Neural cell (in vitro differentiated cells): Measurements from ENCODE around the gene SPDEF. TPM values are rescaled to one million over a fixed set of nuclear protein-coding genes. Genes with fewer than 3 reads are reported as not detected.

ENCODE experiments used
- H2AFZ ChIP-seq: fragments of 200-600, 300-800 bp; sonication (generic), shearing (Covaris generic); 2 replicates; pipeline ENCODE4 v1.6.0; 2014; ENCODE audit warnings: low read depth, mild to moderate bottlenecking, antibody characterized with exemption, low read length, moderate library complexity
- H3F3A ChIP-seq: fragments of 200-600 bp; shearing (Covaris generic); 2 replicates; pipeline ENCODE4 v1.6.1; 2016; ENCODE audit warnings: mild to moderate bottlenecking, moderate library complexity, mixed read lengths, antibody characterized with exemption, low read length; ENCODE audit not compliant: insufficient read depth, poor library complexity, severe bottlenecking
- H3K27ac ChIP-seq: fragments of 200-600, 300-800 bp; sonication (generic), shearing (Covaris generic); 2 replicates; pipeline ENCODE4 v1.5.1; 2014; ENCODE audit warnings: mild to moderate bottlenecking, low read length, moderate library complexity
- H3K27me3 ChIP-seq: fragments of 300-800, 200-600 bp; sonication (generic), shearing (Covaris generic); 2 replicates; pipeline ENCODE4 v1.6.0; 2014; ENCODE audit warnings: mild to moderate bottlenecking, low read depth, low read length, moderate library complexity; ENCODE audit not compliant: insufficient read depth
- H3K36me3 ChIP-seq: fragments of 300-800, 200-600 bp; sonication (generic), shearing (Covaris generic); 2 replicates; pipeline ENCODE4 v1.5.1; 2014; ENCODE audit warnings: mild to moderate bottlenecking, antibody characterized with exemption, low read length, moderate library complexity; ENCODE audit not compliant: insufficient read depth
- H3K4me2 ChIP-seq: fragments of 300-800, 200-600 bp; sonication (generic), shearing (Covaris generic); 2 replicates; pipeline ENCODE4 v1.6.0; 2014; ENCODE audit warnings: mild to moderate bottlenecking, low read length
- H3K4me3 ChIP-seq: fragments of 300-800, 200-600 bp; sonication (generic), shearing (Covaris generic); 2 replicates; pipeline ENCODE4 v1.5.1; 2014; ENCODE audit warnings: mild to moderate bottlenecking, low read length, moderate library complexity
- H3K79me2 ChIP-seq: fragments of 200-600 bp; shearing (Covaris generic); replicated peaks from 2 replicates; pipeline ENCODE4 v1.6.0; 2014; ENCODE audit warnings: mild to moderate bottlenecking, low read length, moderate library complexity; ENCODE audit not compliant: insufficient read depth
- H3K9ac ChIP-seq: fragments of 300-800, 200-600 bp; sonication (generic), shearing (Covaris generic); 2 replicates; pipeline ENCODE4 v1.6.1; 2016; ENCODE audit warnings: mild to moderate bottlenecking, low read length, mixed read lengths
- H3K9me2 ChIP-seq: fragments of 200-600 bp; shearing (Covaris generic); 2 replicates; pipeline ENCODE4 v1.6.1; 2016; ENCODE audit warnings: mild to moderate bottlenecking, low read length, mixed read lengths; ENCODE audit not compliant: insufficient read depth
- H3K9me3 ChIP-seq: fragments of 200-600, 300-800 bp; sonication (generic), shearing (Covaris generic); 2 replicates; pipeline ENCODE4 v1.6.1; 2016; ENCODE audit warnings: mild to moderate bottlenecking, mixed run types, low read length, moderate library complexity, mixed read lengths
- H4K20me1 ChIP-seq: fragments of 200-600 bp; shearing (Covaris generic); 2 replicates; pipeline ENCODE4 v1.6.1; 2016; ENCODE audit warnings: mild to moderate bottlenecking, mixed run types; ENCODE audit not compliant: insufficient read depth
- EP300 ChIP-seq: fragments of 450-650 bp; conservative IDR thresholded peaks from 2 replicates; pipeline ENCODE4 v1.6.1; 2014; ENCODE audit warnings: antibody characterized with exemption, mild to moderate bottlenecking, moderate library complexity; ENCODE audit not compliant: poor library complexity, severe bottlenecking
- EZH2 ChIP-seq: fragments of 200-600, 300-800 bp; shearing (Covaris generic), sonication (generic); IDR thresholded peaks from 2 replicates; pipeline ENCODE4 v1.6.1; 2014; ENCODE audit warnings: antibody characterized with exemption, low read length, borderline replicate concordance, mild to moderate bottlenecking; ENCODE audit not compliant: insufficient read depth, poor library complexity, severe bottlenecking
- MXI1 ChIP-seq: fragments of 450-650 bp; conservative IDR thresholded peaks from 2 replicates; pipeline ENCODE4 v1.6.1; 2014; ENCODE audit warnings: antibody characterized with exemption, mild to moderate bottlenecking; ENCODE audit not compliant: poor library complexity, severe bottlenecking
- POLR2AphosphoS5 ChIP-seq: IDR thresholded peaks from 2 replicates; pipeline ENCODE4 v1.6.1; 2012
- RAD21 ChIP-seq: fragments of 450-650 bp; conservative IDR thresholded peaks from 2 replicates; pipeline ENCODE4 v1.6.1; 2014; ENCODE audit warnings: antibody characterized with exemption, mild to moderate bottlenecking, moderate library complexity
- SMC3 ChIP-seq: fragments of 450-650 bp; conservative IDR thresholded peaks from 2 replicates; pipeline ENCODE4 v1.6.1; 2014; ENCODE audit warnings: antibody characterized with exemption, mild to moderate bottlenecking, moderate library complexity; ENCODE audit not compliant: poor library complexity
- TAF1 ChIP-seq: IDR thresholded peaks from 2 replicates; pipeline ENCODE4 v1.6.1; 2012; ENCODE audit warnings: low read depth
- polyA plus RNA-seq: library from polyadenylated mRNA; depleted of rRNA; stranded (reverse); fragments of >200 nt; gene quantifications from 2 replicates; pipeline ENCODE4 v1.2.3, GENCODE V29; 2014
- TF ChIP-seq, protein P1 (sequence below): fragments of 450-650 bp; IDR thresholded peaks from 2 replicates; pipeline ENCODE4 v1.5.1; 2014; ENCODE audit warnings: antibody characterized with exemption, mild to moderate bottlenecking, moderate library complexity; ENCODE audit not compliant: poor library complexity, severe bottlenecking
- TF ChIP-seq, protein P2 (sequence below): IDR thresholded peaks from 2 replicates; pipeline ENCODE4 v1.6.1; 2012; ENCODE audit warnings: borderline replicate concordance

SPDEF gene
- polyA plus RNA-seq, 1 donor from 2014 or later: 0.36 TPM

DNA sequence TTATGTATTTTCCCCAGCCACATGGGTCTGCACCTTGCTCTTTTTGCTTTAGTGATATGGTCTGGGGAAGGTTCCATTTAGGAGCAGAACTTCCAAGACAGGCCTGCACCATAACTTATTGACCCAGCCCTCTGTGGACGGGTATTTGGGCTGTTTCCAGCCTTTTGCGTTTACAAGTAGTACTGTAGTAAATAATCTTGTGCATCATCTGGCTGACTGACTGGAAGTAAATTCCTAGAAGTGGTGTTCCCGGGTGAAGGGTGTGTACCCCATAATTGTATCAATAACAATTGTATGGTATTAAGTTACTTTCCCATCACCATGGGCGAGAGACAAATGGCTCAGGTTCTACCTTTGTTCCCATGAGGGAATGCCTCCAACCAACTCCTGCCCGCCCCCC lies 31.6 kb downstream of the SPDEF start:
- H2AFZ ChIP-seq: no peak overlapping the region
- no peak overlapping the region for H3K27ac ChIP-seq
- no peaks in the 10 kb centered on the region for H3K79me2 ChIP-seq
- no peaks in the 10 kb centered on the region for H3F3A ChIP-seq
- H3K4me2 ChIP-seq: no peak overlapping the region
- H3K9me3 ChIP-seq: no peaks in the 10 kb centered on the region
- no peak overlapping the region for H3K9ac ChIP-seq
- H3K27me3 ChIP-seq: no peaks in the 10 kb centered on the region
- no peak overlapping the region for H3K4me3 ChIP-seq
- no peaks in the 10 kb centered on the region for H4K20me1 ChIP-seq
- no peaks in the 10 kb centered on the region for H3K9me2 ChIP-seq
- TF ChIP-seq EP300: no peak
- TF ChIP-seq EZH2: no peak
- no peak for TF ChIP-seq POLR2AphosphoS5
- TF ChIP-seq MXI1: no peak
- TF ChIP-seq, protein P1, sequence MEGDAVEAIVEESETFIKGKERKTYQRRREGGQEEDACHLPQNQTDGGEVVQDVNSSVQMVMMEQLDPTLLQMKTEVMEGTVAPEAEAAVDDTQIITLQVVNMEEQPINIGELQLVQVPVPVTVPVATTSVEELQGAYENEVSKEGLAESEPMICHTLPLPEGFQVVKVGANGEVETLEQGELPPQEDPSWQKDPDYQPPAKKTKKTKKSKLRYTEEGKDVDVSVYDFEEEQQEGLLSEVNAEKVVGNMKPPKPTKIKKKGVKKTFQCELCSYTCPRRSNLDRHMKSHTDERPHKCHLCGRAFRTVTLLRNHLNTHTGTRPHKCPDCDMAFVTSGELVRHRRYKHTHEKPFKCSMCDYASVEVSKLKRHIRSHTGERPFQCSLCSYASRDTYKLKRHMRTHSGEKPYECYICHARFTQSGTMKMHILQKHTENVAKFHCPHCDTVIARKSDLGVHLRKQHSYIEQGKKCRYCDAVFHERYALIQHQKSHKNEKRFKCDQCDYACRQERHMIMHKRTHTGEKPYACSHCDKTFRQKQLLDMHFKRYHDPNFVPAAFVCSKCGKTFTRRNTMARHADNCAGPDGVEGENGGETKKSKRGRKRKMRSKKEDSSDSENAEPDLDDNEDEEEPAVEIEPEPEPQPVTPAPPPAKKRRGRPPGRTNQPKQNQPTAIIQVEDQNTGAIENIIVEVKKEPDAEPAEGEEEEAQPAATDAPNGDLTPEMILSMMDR: no peak
- TF ChIP-seq SMC3: no peak
- no peak for TF ChIP-seq RAD21
- TF ChIP-seq TAF1: no peak
- TF ChIP-seq, protein P2, sequence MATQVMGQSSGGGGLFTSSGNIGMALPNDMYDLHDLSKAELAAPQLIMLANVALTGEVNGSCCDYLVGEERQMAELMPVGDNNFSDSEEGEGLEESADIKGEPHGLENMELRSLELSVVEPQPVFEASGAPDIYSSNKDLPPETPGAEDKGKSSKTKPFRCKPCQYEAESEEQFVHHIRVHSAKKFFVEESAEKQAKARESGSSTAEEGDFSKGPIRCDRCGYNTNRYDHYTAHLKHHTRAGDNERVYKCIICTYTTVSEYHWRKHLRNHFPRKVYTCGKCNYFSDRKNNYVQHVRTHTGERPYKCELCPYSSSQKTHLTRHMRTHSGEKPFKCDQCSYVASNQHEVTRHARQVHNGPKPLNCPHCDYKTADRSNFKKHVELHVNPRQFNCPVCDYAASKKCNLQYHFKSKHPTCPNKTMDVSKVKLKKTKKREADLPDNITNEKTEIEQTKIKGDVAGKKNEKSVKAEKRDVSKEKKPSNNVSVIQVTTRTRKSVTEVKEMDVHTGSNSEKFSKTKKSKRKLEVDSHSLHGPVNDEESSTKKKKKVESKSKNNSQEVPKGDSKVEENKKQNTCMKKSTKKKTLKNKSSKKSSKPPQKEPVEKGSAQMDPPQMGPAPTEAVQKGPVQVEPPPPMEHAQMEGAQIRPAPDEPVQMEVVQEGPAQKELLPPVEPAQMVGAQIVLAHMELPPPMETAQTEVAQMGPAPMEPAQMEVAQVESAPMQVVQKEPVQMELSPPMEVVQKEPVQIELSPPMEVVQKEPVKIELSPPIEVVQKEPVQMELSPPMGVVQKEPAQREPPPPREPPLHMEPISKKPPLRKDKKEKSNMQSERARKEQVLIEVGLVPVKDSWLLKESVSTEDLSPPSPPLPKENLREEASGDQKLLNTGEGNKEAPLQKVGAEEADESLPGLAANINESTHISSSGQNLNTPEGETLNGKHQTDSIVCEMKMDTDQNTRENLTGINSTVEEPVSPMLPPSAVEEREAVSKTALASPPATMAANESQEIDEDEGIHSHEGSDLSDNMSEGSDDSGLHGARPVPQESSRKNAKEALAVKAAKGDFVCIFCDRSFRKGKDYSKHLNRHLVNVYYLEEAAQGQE: no peak
- no peaks in the 10 kb centered on the region for H3K36me3 ChIP-seq

DNA sequence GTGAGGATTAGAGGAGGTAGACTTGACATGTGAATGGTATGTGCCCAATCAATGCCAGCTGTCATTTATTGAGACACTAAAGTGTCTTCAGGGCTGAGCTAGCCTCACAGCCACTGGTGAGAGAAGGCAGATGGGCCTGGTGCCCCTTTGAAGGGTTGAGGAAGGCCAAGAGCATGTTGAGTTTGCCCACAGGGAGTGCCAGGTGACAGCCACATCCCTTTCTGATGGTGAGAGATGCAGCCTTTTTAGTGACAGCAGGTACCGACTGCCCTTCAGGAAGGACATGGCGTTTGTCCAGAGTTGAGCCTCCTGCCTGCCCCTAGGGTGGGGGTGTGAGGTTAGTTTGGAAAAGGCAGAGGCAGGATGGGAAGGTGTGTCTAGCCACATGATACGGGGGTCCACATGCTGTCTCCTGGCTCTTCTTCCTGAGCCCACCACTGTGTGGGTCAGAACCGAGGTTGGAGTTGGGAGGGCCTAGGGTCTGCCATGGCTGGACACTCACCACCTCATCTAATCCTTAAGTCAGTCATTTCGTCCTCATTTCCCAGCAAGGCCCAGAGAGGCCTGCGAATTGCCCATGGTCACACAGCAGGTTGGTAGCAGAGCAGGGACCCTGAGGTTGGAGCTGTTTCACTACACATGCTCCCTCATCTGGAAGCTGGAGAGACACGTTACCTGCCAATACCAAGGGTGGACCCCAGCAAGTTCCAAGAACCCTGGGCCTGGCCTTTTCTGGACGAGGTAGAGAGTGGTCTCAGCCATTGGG lies 32.5 kb downstream of the SPDEF start:
- TF ChIP-seq EZH2: no peak
- TF ChIP-seq RAD21: no peak
- no peak for TF ChIP-seq POLR2AphosphoS5
- no peak for TF ChIP-seq TAF1
- TF ChIP-seq EP300: no peak
- no peak overlapping the region for H3K27ac ChIP-seq

More for the DNA sequence above, 32.5 kb downstream of the SPDEF start:
- no peak overlapping the region for H3K4me3 ChIP-seq
- H3K36me3 ChIP-seq: no peaks in the 10 kb centered on the region
- H4K20me1 ChIP-seq: no peaks in the 10 kb centered on the region
- H2AFZ ChIP-seq: no peak overlapping the region
- no peaks in the 10 kb centered on the region for H3K9me3 ChIP-seq
- H3K79me2 ChIP-seq: no peaks in the 10 kb centered on the region
- H3K27me3 ChIP-seq: no peaks in the 10 kb centered on the region
- no peak overlapping the region for H3K9ac ChIP-seq
- no peaks in the 10 kb centered on the region for H3F3A ChIP-seq
- H3K4me2 ChIP-seq: no peak overlapping the region
- H3K9me2 ChIP-seq: no peaks in the 10 kb centered on the region
